GM23338 (cell line): Measurements from ENCODE around the gene ABHD17A. TPM values are rescaled to one million over a fixed set of nuclear protein-coding genes. Genes with fewer than 3 reads are reported as not detected.

Experiments
- ATAC-seq: fragments of 200-7000 bp; cut with Tn5 transposase; 3 replicates; pipeline ENCODE4 v1.9.1; 2020
- DNase-seq: peaks from one replicate; pipeline ENCODE4 v3.0.0-alpha.2; 2015; ENCODE audit warnings: low spot score
- H2AFZ ChIP-seq: fragments of 200-600 bp; sonication (generic); 2 replicates; pipeline ENCODE4 v1.8.0; 2016; ENCODE audit warnings: antibody characterized with exemption, mild to moderate bottlenecking, moderate library complexity
- H3F3A ChIP-seq: fragments of 200-600 bp; sonication (generic); replicated peaks from 2 replicates; pipeline ENCODE4 v1.8.0; 2017; ENCODE audit warnings: antibody characterized with exemption, mixed run types, low read depth
- H3K27ac ChIP-seq: fragments of 200-600 bp; sonication (generic); 2 replicates; pipeline ENCODE4 v1.6.1; 2016; ENCODE audit warnings: low read depth
- H3K27me3 ChIP-seq: fragments of 200-600 bp; sonication (generic); 2 replicates; pipeline ENCODE4 v1.8.0; 2016; ENCODE audit warnings: mild to moderate bottlenecking, mixed run types, moderate library complexity; ENCODE audit not compliant: insufficient read depth
- H3K36me3 ChIP-seq: fragments of 200-600 bp; sonication (generic); 2 replicates; pipeline ENCODE4 v1.8.0; 2016; ENCODE audit warnings: mild to moderate bottlenecking; ENCODE audit not compliant: insufficient read depth
- H3K4me1 ChIP-seq: fragments of 200-600 bp; sonication (generic); 2 replicates; pipeline ENCODE4 v1.8.0; 2016; ENCODE audit warnings: mild to moderate bottlenecking, moderate library complexity; ENCODE audit not compliant: insufficient read depth
- H3K4me2 ChIP-seq: fragments of 200-600 bp; sonication (generic); 2 replicates; pipeline ENCODE4 v1.7.1; 2017; ENCODE audit warnings: mixed run types
- H3K4me3 ChIP-seq: fragments of 200-600 bp; sonication (generic); 2 replicates; pipeline ENCODE4 v1.6.1; 2016; ENCODE audit warnings: mixed run types
- H3K79me2 ChIP-seq: fragments of 200-600 bp; sonication (generic); replicated peaks from 2 replicates; pipeline ENCODE4 v1.8.0; 2017; ENCODE audit warnings: mild to moderate bottlenecking; ENCODE audit not compliant: insufficient read depth
- H3K9me2 ChIP-seq: fragments of 200-600 bp; sonication (generic); 2 replicates; pipeline ENCODE4 v1.8.0; 2017; ENCODE audit not compliant: insufficient read depth
- H4K20me1 ChIP-seq: fragments of 200-600 bp; sonication (generic); replicated peaks from 2 replicates; pipeline ENCODE4 v1.8.0; 2017; ENCODE audit warnings: mild to moderate bottlenecking; ENCODE audit not compliant: insufficient read depth
- H3K27ac Mint-ChIP-seq: 2 replicates; pipeline ENCODE4 v1.8.0; 2020; ENCODE audit warnings: inconsistent platforms, mild to moderate bottlenecking, moderate library complexity, mixed read lengths
- H3K27me3 Mint-ChIP-seq: 3 replicates; pipeline ENCODE4 v1.8.0; 2022; ENCODE audit warnings: low read depth, mild to moderate bottlenecking, moderate library complexity, mixed read lengths, inconsistent platforms; ENCODE audit not compliant: insufficient read depth, poor library complexity
- H3K36me3 Mint-ChIP-seq: 3 replicates; pipeline ENCODE4 v1.8.0; 2021; ENCODE audit warnings: low read depth, mild to moderate bottlenecking, inconsistent platforms, moderate library complexity, mixed read lengths
- H3K4me1 Mint-ChIP-seq: 3 replicates; pipeline ENCODE4 v1.8.0; 2020; ENCODE audit warnings: mild to moderate bottlenecking, inconsistent platforms, mixed read lengths
- H3K4me3 Mint-ChIP-seq: 3 replicates; pipeline ENCODE4 v1.8.0; 2021; ENCODE audit warnings: moderate library complexity, mild to moderate bottlenecking, inconsistent platforms, mixed read lengths
- H3K9me3 Mint-ChIP-seq: 3 replicates; pipeline ENCODE4 v1.8.0; 2020; ENCODE audit warnings: moderate library complexity, mild to moderate bottlenecking, inconsistent platforms, mixed read lengths
- CREB1 ChIP-seq: fragments of 250-450 bp; sonication (Bioruptor Pico); IDR thresholded peaks from 2 replicates; pipeline ENCODE4 v1.5.0; 2020; ENCODE audit warnings: low read depth, mild to moderate bottlenecking, moderate library complexity
- EZH2 ChIP-seq: fragments of 200-600 bp; sonication (generic); IDR thresholded peaks from one replicate; pipeline ENCODE4 v1.8.0; 2017; ENCODE audit warnings: antibody characterized with exemption, mild to moderate bottlenecking, low read depth; ENCODE audit not compliant: unreplicated experiment
- EZH2phosphoT487 ChIP-seq: fragments of 200-600 bp; sonication (generic); IDR thresholded peaks from one replicate; pipeline ENCODE4 v1.8.1; 2018; ENCODE audit warnings: antibody characterized with exemption; ENCODE audit not compliant: unreplicated experiment
- POLR2AphosphoS5 ChIP-seq: IDR thresholded peaks from 2 replicates; pipeline ENCODE4 v1.6.1; 2016; ENCODE audit warnings: antibody characterized with exemption, low read depth
- REST ChIP-seq: IDR thresholded peaks from one replicate; pipeline ENCODE4 v1.6.1; 2018; ENCODE audit warnings: antibody characterized with exemption; ENCODE audit not compliant: unreplicated experiment
- STAT1 ChIP-seq: IDR thresholded peaks from one replicate; pipeline ENCODE4 v1.6.1; 2016; ENCODE audit warnings: antibody characterized with exemption; ENCODE audit not compliant: unreplicated experiment
- ZNF331 ChIP-seq: fragments of 250-450 bp; sonication (Bioruptor Pico); IDR thresholded peaks from 2 replicates; pipeline ENCODE4 v1.5.0; 2020; ENCODE audit warnings: low read depth, mild to moderate bottlenecking, moderate library complexity
- ZNF462 ChIP-seq: fragments of 250-450 bp; sonication (Bioruptor Pico); IDR thresholded peaks from 2 replicates; pipeline ENCODE4 v1.5.0; 2020; ENCODE audit warnings: mild to moderate bottlenecking, moderate library complexity
- polyA plus RNA-seq: library from polyadenylated mRNA; unstranded; fragments of >200 nt; fragmentation: Nextera tagmentation; extraction: Ambion mirVana; gene quantifications from 2 replicates; pipeline ENCODE4 v1.2.1, GENCODE V29; 2016
- total RNA-seq: library from RNA; depleted of rRNA; stranded (reverse); fragments of >200 nt; shearing (Covaris generic); gene quantifications from 2 replicates; pipeline ENCODE4 v1.2.3, GENCODE V29; 2014

Gene ABHD17A
- total and polyA plus RNA-seq, 2 experiments from 2014 or later: 34.2 to 99.9 TPM

- peak overlapping the region; percentile 24; the same call in 1 of the 3 replicates for H3K4me3 Mint-ChIP-seq
- no peak for TF ChIP-seq ZNF331 (CRISPR knock-in tag)
- no peak for TF ChIP-seq POLR2AphosphoS5
- TF ChIP-seq REST: no peak
- no peak for TF ChIP-seq STAT1
- TF ChIP-seq EZH2: no peak
- no peak for TF ChIP-seq EZH2phosphoT487
- no peak for TF ChIP-seq CREB1 (CRISPR knock-in tag)
- no peak for TF ChIP-seq ZNF462 (CRISPR knock-in tag)
- H3K27me3 ChIP-seq: no peaks in the 10 kb centered on the region
Measured at GRCh38 chr19:1906985-1907562, 21.8 kb upstream of the ABHD17A start.

More at GRCh38 chr19:1906985-1907562, 21.8 kb upstream of the ABHD17A start:
- Histone ChIP-seq H4K20me1 (peaks cover 7% of the 10 kb centered on the region), H3K4me1 (peaks cover 12% of the 10 kb centered on the region), H3K36me3 (no peaks in the 10 kb centered on the region), H3K4me2 (no peak overlapping the region; the same call in 1 of the 2 replicates), H2AFZ (no peak overlapping the region), H3K79me2 (peaks cover 64% of the 10 kb centered on the region), H3K9me2 (no peaks in the 10 kb centered on the region), H3K27ac (no peak overlapping the region), H3F3A (peaks cover 20% of the 10 kb centered on the region), H3K4me3 (no peak overlapping the region)
- no peak overlapping the region for H3K27ac Mint-ChIP-seq
- H3K27me3 Mint-ChIP-seq: peaks cover 19% of the 10 kb centered on the region
- peaks cover 12% of the 10 kb centered on the region for H3K36me3 Mint-ChIP-seq
- no peak for ATAC-seq
- H3K9me3 Mint-ChIP-seq: peaks cover 4% of the 10 kb centered on the region; the same call in 1 of the 3 replicates
- H3K4me1 Mint-ChIP-seq: peaks cover 21% of the 10 kb centered on the region
- DNase-seq: no peak
